Naive B cell (primary cell): ENCODE results near the gene TMEM183A. TPM values are rescaled to one million over a fixed set of nuclear protein-coding genes. Genes with fewer than 3 reads are reported as not detected.
"Not testable (repeated sequence)": the region's sequence is repeated elsewhere in the genome, so short reads cannot be mapped to it uniquely, and the experiment has no call there.

Experiments used
- ATAC-seq, 2 donors: fragments of 150-1000 bp; cut with Tn5 transposase; 2 replicates each; pipeline ENCODE4 v1.10.0; 2021; ENCODE audit warnings: low read depth in 2 of 2, mild to moderate bottlenecking in 2 of 2, moderate library complexity in 2 of 2
- DNase-seq: peaks from one replicate; pipeline ENCODE4 v3.0.0; 2022
- H3K27ac Mint-ChIP-seq, 6 donors: one replicate each; pipeline ENCODE4 v1.8.0; 2020 to 2022; ENCODE audit warnings: mild to moderate bottlenecking in 6 of 6, mixed read lengths in 6 of 6, moderate library complexity in 5 of 6, inconsistent platforms in 2 of 6
- H3K27me3 Mint-ChIP-seq, 3 donors: one replicate each; pipeline ENCODE4 v1.8.0; 2021 to 2022; ENCODE audit warnings: mixed read lengths in 3 of 3, mild to moderate bottlenecking in 1 of 3
- H3K36me3 Mint-ChIP-seq, 2 donors: one replicate each; pipeline ENCODE4 v1.8.0; 2020 to 2022; ENCODE audit warnings: mixed read lengths in 2 of 2, inconsistent platforms in 1 of 2, mild to moderate bottlenecking in 1 of 2
- H3K4me1 Mint-ChIP-seq, 3 donors: one replicate each; pipeline ENCODE4 v1.8.0; 2020 to 2022; ENCODE audit warnings: mixed read lengths in 3 of 3, inconsistent platforms in 1 of 3, mild to moderate bottlenecking in 1 of 3, moderate library complexity in 1 of 3
- H3K4me3 Mint-ChIP-seq, 8 donors: one replicate each; pipeline ENCODE4 v1.8.0; 2020 to 2022; ENCODE audit warnings: mild to moderate bottlenecking in 8 of 8, mixed read lengths in 8 of 8, moderate library complexity in 8 of 8, inconsistent platforms in 2 of 8
- H3K9me3 Mint-ChIP-seq, 7 donors: one replicate each; pipeline ENCODE4 v1.8.0; 2020 to 2022; ENCODE audit warnings: mixed read lengths in 7 of 7, mild to moderate bottlenecking in 5 of 7, inconsistent platforms in 2 of 7, moderate library complexity in 1 of 7
- polyA plus RNA-seq, 6 donors: library from polyadenylated mRNA; unstranded; fragments of 300-500 nt; fragmentation: Illumina TruSeq; gene quantifications; one replicate each; pipeline ENCODE4 v1.2.3, GENCODE V29; 2021; ENCODE audit warnings: low read depth in 6 of 6

Gene TMEM183A
- polyA plus RNA-seq, 6 donors from 2014 or later, result 41.0 to 60.3 (median 54.9) TPM

GRCh38 chr1:202998836-202999750 is 8.1 kb upstream of the TMEM183A start:
- H3K4me1 Mint-ChIP-seq, result peaks cover 10 to 17% (median 16%) of the 10 kb centered on the region in 3 donors
- peak overlapping the region; percentile 59 to 89 (median 78) for H3K4me3 Mint-ChIP-seq
- peak; percentile 64 for DNase-seq
- no peaks in the 10 kb centered on the region for H3K27me3 Mint-ChIP-seq
- no peaks in the 10 kb centered on the region for H3K9me3 Mint-ChIP-seq
- peak overlapping the region; percentile 3 to 93 (median 76) for H3K27ac Mint-ChIP-seq
- peak; percentile 61 to 69 for ATAC-seq
- no peaks in the 10 kb centered on the region for H3K36me3 Mint-ChIP-seq

GRCh38 chr1:203000217-203000944 is 6.8 kb upstream of the TMEM183A start:
- peaks cover 0 to 1% (median 0%) of the 10 kb centered on the region in 7 donors for H3K9me3 Mint-ChIP-seq
- peaks cover 11 to 19% (median 16%) of the 10 kb centered on the region in 3 donors for H3K4me1 Mint-ChIP-seq
- DNase-seq (no peak), ATAC-seq (no peak)
- H3K36me3 Mint-ChIP-seq, result no peaks in the 10 kb centered on the region
- no peaks in the 10 kb centered on the region for H3K27me3 Mint-ChIP-seq
- H3K27ac Mint-ChIP-seq, result peak overlapping the region in 4 of 6 donors; percentile 29 to 93 (median 46)
- H3K4me3 Mint-ChIP-seq, result peak overlapping the region in 4 of 8 donors; percentile 54 to 86 (median 68)

- Mint-ChIP-seq H3K4me3 (peak overlapping the region in 1 of 8 donors; percentile 1), H3K9me3 (peaks cover 0 to 5% (median 0%) of the 10 kb centered on the region in 7 donors), H3K27ac (peak overlapping the region in 3 of 6 donors; percentile 39 to 56 (median 51)), H3K27me3 (no peaks in the 10 kb centered on the region), H3K4me1 (peaks cover 22 to 35% (median 26%) of the 10 kb centered on the region in 3 donors), H3K36me3 (no peaks in the 10 kb centered on the region)
- no peak for ATAC-seq
- DNase-seq, result no peak
Observed at GRCh38 chr1:203001986-203002385, 5.2 kb upstream of the TMEM183A start.

GRCh38 chr1:203002951-203003350 is 4.2 kb upstream of the TMEM183A start:
- Mint-ChIP-seq H3K4me1 (peaks cover 26 to 40% (median 30%) of the 10 kb centered on the region in 3 donors), H3K27ac (no peak overlapping the region), H3K27me3 (no peaks in the 10 kb centered on the region), H3K4me3 (peak overlapping the region in 1 of 8 donors; percentile 15), H3K9me3 (peaks cover 0 to 5% (median 2%) of the 10 kb centered on the region in 7 donors), H3K36me3 (no peaks in the 10 kb centered on the region)
- no peak for DNase-seq
- ATAC-seq, result no peak

- H3K27me3 Mint-ChIP-seq, ATAC-seq, H3K9me3 Mint-ChIP-seq, H3K36me3 Mint-ChIP-seq, DNase-seq: not testable (repeated sequence)
- Mint-ChIP-seq H3K4me1 (peaks cover 25 to 36% (median 28%) of the 10 kb centered on the region in 3 donors), H3K27ac (peak overlapping the region in 5 of 6 donors; percentile 94 to 99 (median 97)), H3K4me3 (peak overlapping the region in 7 of 8 donors; percentile 88 to 98 (median 93))
Observed at GRCh38 chr1:203005395-203006142, 1.6 kb upstream of the TMEM183A start.

- Mint-ChIP-seq H3K27ac (no peak overlapping the region), H3K27me3 (no peaks in the 10 kb centered on the region), H3K36me3 (peaks cover 6 to 9% of the 10 kb centered on the region in 2 donors), H3K9me3 (peaks cover 0 to 5% (median 2%) of the 10 kb centered on the region in 7 donors), H3K4me3 (peak overlapping the region in 4 of 8 donors; percentile 79 to 96 (median 86)), H3K4me1 (peaks cover 36 to 53% (median 36%) of the 10 kb centered on the region in 3 donors)
- ATAC-seq (no peak), DNase-seq (no peak)
Observed at GRCh38 chr1:203009185-203009584, 2.0 kb downstream of the TMEM183A start.

- peaks cover 12 to 25% of the 10 kb centered on the region in 2 donors for H3K36me3 Mint-ChIP-seq
- H3K27me3 Mint-ChIP-seq, result no peaks in the 10 kb centered on the region
- H3K9me3 Mint-ChIP-seq, result peaks cover 0 to 3% (median 0%) of the 10 kb centered on the region in 7 donors
- peak overlapping the region in 1 of 8 donors; percentile 56 for H3K4me3 Mint-ChIP-seq
- peaks cover 27 to 45% (median 35%) of the 10 kb centered on the region in 3 donors for H3K4me1 Mint-ChIP-seq
- H3K27ac Mint-ChIP-seq, result peak overlapping the region in 1 of 6 donors; percentile 19
- DNase-seq (no peak), ATAC-seq (no peak)
Observed at GRCh38 chr1:203011582-203011981, 4.4 kb downstream of the TMEM183A start.

GRCh38 chr1:203017061-203017460 is 9.9 kb downstream of the TMEM183A start:
- no peaks in the 10 kb centered on the region for H3K27me3 Mint-ChIP-seq
- H3K9me3 Mint-ChIP-seq, result no peaks in the 10 kb centered on the region
- peaks cover 6 to 18% (median 16%) of the 10 kb centered on the region in 3 donors for H3K4me1 Mint-ChIP-seq
- ATAC-seq (no peak), DNase-seq (no peak)
- peaks cover 16 to 39% of the 10 kb centered on the region in 2 donors for H3K36me3 Mint-ChIP-seq
- H3K4me3 Mint-ChIP-seq, result no peak overlapping the region
- no peak overlapping the region for H3K27ac Mint-ChIP-seq

- ATAC-seq (no peak), DNase-seq (no peak)
- Mint-ChIP-seq H3K27me3 (no peaks in the 10 kb centered on the region), H3K27ac (no peak overlapping the region), H3K4me3 (no peak overlapping the region), H3K4me1 (peaks cover 6 to 16% (median 13%) of the 10 kb centered on the region in 3 donors), H3K36me3 (peaks cover 16 to 39% of the 10 kb centered on the region in 2 donors), H3K9me3 (no peaks in the 10 kb centered on the region)
Observed at GRCh38 chr1:203017692-203018091, 10.5 kb downstream of the TMEM183A start.

GRCh38 chr1:203022855-203023254 is 15.7 kb downstream of the TMEM183A start:
- not testable (repeated sequence) for ATAC-seq, H3K27me3 Mint-ChIP-seq, H3K27ac Mint-ChIP-seq, DNase-seq, H3K4me3 Mint-ChIP-seq, H3K36me3 Mint-ChIP-seq, H3K9me3 Mint-ChIP-seq
- peaks cover 4 to 12% (median 10%) of the 10 kb centered on the region in 3 donors for H3K4me1 Mint-ChIP-seq

- H3K36me3 Mint-ChIP-seq, result peaks cover 0 to 4% of the 10 kb centered on the region in 2 donors
- DNase-seq (no peak), ATAC-seq (no peak)
- peaks cover 0 to 8% (median 0%) of the 10 kb centered on the region in 3 donors for H3K27me3 Mint-ChIP-seq
- H3K4me3 Mint-ChIP-seq, result peak overlapping the region; percentile 62 to 88 (median 73)
- peaks cover 4 to 12% (median 10%) of the 10 kb centered on the region in 3 donors for H3K4me1 Mint-ChIP-seq
- peaks cover 0 to 5% (median 0%) of the 10 kb centered on the region in 7 donors for H3K9me3 Mint-ChIP-seq
- H3K27ac Mint-ChIP-seq, result peak overlapping the region in 5 of 6 donors; percentile 18 to 85 (median 79)
Observed at GRCh38 chr1:203025686-203026030, 18.5 kb downstream of the TMEM183A start.

- H3K27ac Mint-ChIP-seq, result peak within 1 kb of the TSS in 5 of 6 donors; percentile 18 to 85 (median 79)
- peak; percentile 78 for DNase-seq
- H3K4me1 Mint-ChIP-seq, result peaks cover 4 to 12% (median 10%) of the 10 kb centered on the region in 3 donors
- H3K27me3 Mint-ChIP-seq, result peaks cover 0 to 8% (median 0%) of the 10 kb centered on the region in 3 donors
- H3K9me3 Mint-ChIP-seq, result peaks cover 0 to 5% (median 0%) of the 10 kb centered on the region in 7 donors
- peaks cover 0 to 4% of the 10 kb centered on the region in 2 donors for H3K36me3 Mint-ChIP-seq
- H3K4me3 Mint-ChIP-seq, result peak within 1 kb of the TSS; percentile 68 to 91 (median 82)
- ATAC-seq, result peak; percentile 92
Observed at GRCh38 chr1:203026031-203026665, 19.0 kb downstream of the TMEM183A start, which contains the start of gene PPFIA4. Gene PPFIA4 (plus strand): TSS chr1:203026491. CDS start chr1:203039009, 12,518 bp downstream.
